Measurements from ENCODE around the gene ABCC1. TPM values are rescaled to one million over a fixed set of nuclear protein-coding genes. Genes with fewer than 3 reads are reported as not detected.

ABCC1 gene
- polyA plus RNA-seq, 1 donor from 2014 or later = 3.0 TPM

DNA sequence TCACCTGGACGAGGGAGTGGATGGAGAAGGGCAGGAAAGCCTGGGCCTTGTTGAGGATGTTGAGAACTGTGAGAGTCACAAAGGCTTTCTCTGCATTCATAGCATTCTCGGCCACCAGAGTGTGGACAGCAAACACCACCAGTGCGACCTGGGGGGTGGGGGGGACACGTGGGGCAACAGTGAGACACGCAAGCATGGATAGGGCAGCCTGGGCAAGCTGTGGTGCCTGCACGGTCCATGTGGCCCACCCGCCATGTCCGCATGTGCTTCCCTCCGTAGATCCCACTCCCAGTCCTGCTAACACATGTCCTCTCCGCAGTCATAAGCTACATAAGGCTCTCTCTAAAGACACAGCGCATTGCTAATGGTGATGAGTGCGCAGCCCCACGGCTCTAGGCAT, 239.4 kb downstream of the ABCC1 start:
- H3K27ac ChIP-seq (ENCODE audit: low read length) = no peak overlapping the region
- no peaks in the 10 kb centered on the region for H3K9me3 ChIP-seq (ENCODE audit: low read length)
- no peaks in the 10 kb centered on the region for H3K36me3 ChIP-seq (ENCODE audit: insufficient read depth, low read length)
- H4K20me1 ChIP-seq (ENCODE audit: insufficient read depth) = no peaks in the 10 kb centered on the region
- H3K9me2 ChIP-seq (ENCODE audit: insufficient read depth, low read length) = no peaks in the 10 kb centered on the region
- H3K4me2 ChIP-seq (ENCODE audit: low read length) = no peak overlapping the region
- H3K27me3 ChIP-seq (ENCODE audit: insufficient read depth, low read depth, low read length) = no peaks in the 10 kb centered on the region
- H3K79me2 ChIP-seq (replicated peaks; ENCODE audit: insufficient read depth, low read length) = no peaks in the 10 kb centered on the region
- no peaks in the 10 kb centered on the region for H3F3A ChIP-seq (ENCODE audit: insufficient read depth, low read length, poor library complexity, severe bottlenecking)
- H3K4me3 ChIP-seq (ENCODE audit: low read length) = no peak overlapping the region
- no peak overlapping the region for H3K9ac ChIP-seq (ENCODE audit: low read length)
- TF ChIP-seq EP300 (conservative IDR thresholded peaks at IDR 0.05; ENCODE audit: poor library complexity, severe bottlenecking) (no peak), SMC3 (conservative IDR thresholded peaks at IDR 0.05; ENCODE audit: poor library complexity) (no peak), MXI1 (conservative IDR thresholded peaks at IDR 0.05; ENCODE audit: poor library complexity, severe bottlenecking) (no peak), TAF1 (IDR thresholded peaks at IDR 0.05; ENCODE audit: low read depth) (no peak), POLR2AphosphoS5 (IDR thresholded peaks at IDR 0.05) (no peak), EZH2 (IDR thresholded peaks at IDR 0.05; ENCODE audit: borderline replicate concordance, insufficient read depth, low read length, poor library complexity, severe bottlenecking) (no peak), RAD21 (conservative IDR thresholded peaks at IDR 0.05) (no peak)
- TF ChIP-seq, protein P1, sequence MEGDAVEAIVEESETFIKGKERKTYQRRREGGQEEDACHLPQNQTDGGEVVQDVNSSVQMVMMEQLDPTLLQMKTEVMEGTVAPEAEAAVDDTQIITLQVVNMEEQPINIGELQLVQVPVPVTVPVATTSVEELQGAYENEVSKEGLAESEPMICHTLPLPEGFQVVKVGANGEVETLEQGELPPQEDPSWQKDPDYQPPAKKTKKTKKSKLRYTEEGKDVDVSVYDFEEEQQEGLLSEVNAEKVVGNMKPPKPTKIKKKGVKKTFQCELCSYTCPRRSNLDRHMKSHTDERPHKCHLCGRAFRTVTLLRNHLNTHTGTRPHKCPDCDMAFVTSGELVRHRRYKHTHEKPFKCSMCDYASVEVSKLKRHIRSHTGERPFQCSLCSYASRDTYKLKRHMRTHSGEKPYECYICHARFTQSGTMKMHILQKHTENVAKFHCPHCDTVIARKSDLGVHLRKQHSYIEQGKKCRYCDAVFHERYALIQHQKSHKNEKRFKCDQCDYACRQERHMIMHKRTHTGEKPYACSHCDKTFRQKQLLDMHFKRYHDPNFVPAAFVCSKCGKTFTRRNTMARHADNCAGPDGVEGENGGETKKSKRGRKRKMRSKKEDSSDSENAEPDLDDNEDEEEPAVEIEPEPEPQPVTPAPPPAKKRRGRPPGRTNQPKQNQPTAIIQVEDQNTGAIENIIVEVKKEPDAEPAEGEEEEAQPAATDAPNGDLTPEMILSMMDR (IDR thresholded peaks at IDR 0.05; ENCODE audit: poor library complexity, severe bottlenecking) = no peak
- TF ChIP-seq, protein P2, sequence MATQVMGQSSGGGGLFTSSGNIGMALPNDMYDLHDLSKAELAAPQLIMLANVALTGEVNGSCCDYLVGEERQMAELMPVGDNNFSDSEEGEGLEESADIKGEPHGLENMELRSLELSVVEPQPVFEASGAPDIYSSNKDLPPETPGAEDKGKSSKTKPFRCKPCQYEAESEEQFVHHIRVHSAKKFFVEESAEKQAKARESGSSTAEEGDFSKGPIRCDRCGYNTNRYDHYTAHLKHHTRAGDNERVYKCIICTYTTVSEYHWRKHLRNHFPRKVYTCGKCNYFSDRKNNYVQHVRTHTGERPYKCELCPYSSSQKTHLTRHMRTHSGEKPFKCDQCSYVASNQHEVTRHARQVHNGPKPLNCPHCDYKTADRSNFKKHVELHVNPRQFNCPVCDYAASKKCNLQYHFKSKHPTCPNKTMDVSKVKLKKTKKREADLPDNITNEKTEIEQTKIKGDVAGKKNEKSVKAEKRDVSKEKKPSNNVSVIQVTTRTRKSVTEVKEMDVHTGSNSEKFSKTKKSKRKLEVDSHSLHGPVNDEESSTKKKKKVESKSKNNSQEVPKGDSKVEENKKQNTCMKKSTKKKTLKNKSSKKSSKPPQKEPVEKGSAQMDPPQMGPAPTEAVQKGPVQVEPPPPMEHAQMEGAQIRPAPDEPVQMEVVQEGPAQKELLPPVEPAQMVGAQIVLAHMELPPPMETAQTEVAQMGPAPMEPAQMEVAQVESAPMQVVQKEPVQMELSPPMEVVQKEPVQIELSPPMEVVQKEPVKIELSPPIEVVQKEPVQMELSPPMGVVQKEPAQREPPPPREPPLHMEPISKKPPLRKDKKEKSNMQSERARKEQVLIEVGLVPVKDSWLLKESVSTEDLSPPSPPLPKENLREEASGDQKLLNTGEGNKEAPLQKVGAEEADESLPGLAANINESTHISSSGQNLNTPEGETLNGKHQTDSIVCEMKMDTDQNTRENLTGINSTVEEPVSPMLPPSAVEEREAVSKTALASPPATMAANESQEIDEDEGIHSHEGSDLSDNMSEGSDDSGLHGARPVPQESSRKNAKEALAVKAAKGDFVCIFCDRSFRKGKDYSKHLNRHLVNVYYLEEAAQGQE (IDR thresholded peaks at IDR 0.05; ENCODE audit: borderline replicate concordance) = no peak
- H2AFZ ChIP-seq (ENCODE audit: low read depth, low read length) = no peak overlapping the region

DNA sequence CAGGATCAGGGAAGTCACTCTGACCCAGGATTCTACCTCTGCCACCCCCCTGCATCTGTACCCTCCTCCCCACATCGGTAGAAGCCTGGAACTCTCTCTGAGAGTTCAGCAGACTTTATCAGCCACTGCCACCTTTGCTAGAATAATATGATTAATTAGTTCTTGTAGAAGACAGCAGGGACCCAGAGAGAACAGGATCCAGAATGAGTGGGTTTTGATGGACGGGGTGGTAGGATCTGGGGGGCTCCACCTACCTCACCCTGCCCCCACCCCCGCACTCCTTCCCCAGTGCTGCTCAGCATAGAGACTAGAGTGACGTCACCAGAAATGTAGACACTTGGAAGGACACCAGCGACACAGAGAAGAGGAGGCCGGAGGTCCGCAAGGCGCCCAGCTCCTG, 240.4 kb downstream of the ABCC1 start:
- H2AFZ ChIP-seq (ENCODE audit: low read depth, low read length) = no peak overlapping the region
- no peaks in the 10 kb centered on the region for H3K9me3 ChIP-seq (ENCODE audit: low read length)
- H4K20me1 ChIP-seq (ENCODE audit: insufficient read depth) = no peaks in the 10 kb centered on the region
- no peaks in the 10 kb centered on the region for H3K79me2 ChIP-seq (replicated peaks; ENCODE audit: insufficient read depth, low read length)
- no peaks in the 10 kb centered on the region for H3K9me2 ChIP-seq (ENCODE audit: insufficient read depth, low read length)
- no peak overlapping the region for H3K9ac ChIP-seq (ENCODE audit: low read length)
- no peak overlapping the region for H3K4me3 ChIP-seq (ENCODE audit: low read length)
- H3K27me3 ChIP-seq (ENCODE audit: insufficient read depth, low read depth, low read length) = no peaks in the 10 kb centered on the region
- no peaks in the 10 kb centered on the region for H3F3A ChIP-seq (ENCODE audit: insufficient read depth, low read length, poor library complexity, severe bottlenecking)
- H3K36me3 ChIP-seq (ENCODE audit: insufficient read depth, low read length) = no peaks in the 10 kb centered on the region
- H3K4me2 ChIP-seq (ENCODE audit: low read length) = no peak overlapping the region
- TF ChIP-seq SMC3 (conservative IDR thresholded peaks at IDR 0.05; ENCODE audit: poor library complexity) (no peak), TAF1 (IDR thresholded peaks at IDR 0.05; ENCODE audit: low read depth) (no peak), EP300 (conservative IDR thresholded peaks at IDR 0.05; ENCODE audit: poor library complexity, severe bottlenecking) (no peak), RAD21 (conservative IDR thresholded peaks at IDR 0.05) (no peak), EZH2 (IDR thresholded peaks at IDR 0.05; ENCODE audit: borderline replicate concordance, insufficient read depth, low read length, poor library complexity, severe bottlenecking) (no peak), MXI1 (conservative IDR thresholded peaks at IDR 0.05; ENCODE audit: poor library complexity, severe bottlenecking) (no peak), POLR2AphosphoS5 (IDR thresholded peaks at IDR 0.05) (no peak)
- TF ChIP-seq, protein P2 (IDR thresholded peaks at IDR 0.05; ENCODE audit: borderline replicate concordance) = no peak
- TF ChIP-seq, protein P1 (IDR thresholded peaks at IDR 0.05; ENCODE audit: poor library complexity, severe bottlenecking) = no peak
- no peak overlapping the region for H3K27ac ChIP-seq (ENCODE audit: low read length)
